HepG2 (cell line): ENCODE data around the gene CARS2. TPM values are rescaled to one million over a fixed set of nuclear protein-coding genes. Genes with fewer than 3 reads are reported as not detected.

ENCODE experiments used
- ATAC-seq: fragments of 200-7000 bp; cut with Tn5 transposase; 3 replicates; pipeline ENCODE4 v1.9.1; 2020; ENCODE audit warnings: mild to moderate bottlenecking, moderate library complexity
- BruUV-seq: library from RNA; stranded (reverse); fragments of 400-500 nt; replicated peaks from 2 replicates; lab custom pipeline; 2021; lab: Mats Ljungman, UMichigan
- CTCF ChIA-PET: fragments of 300-600 bp; formaldehyde crosslinking; extraction: SDS; loops from one replicate; lab custom pipeline; 2021; ENCODE audit warnings: low total read pairs, inconsistent platforms, low intra/inter-chr PET ratio; lab: Yijun Ruan, JAX
- POLR2A ChIA-PET: fragments of 350-600 bp; sonication (Branson Sonifier 250); formaldehyde crosslinking; loops from one replicate; lab custom pipeline; 2020; ENCODE audit warnings: antibody characterized with exemption, inconsistent platforms; lab: Yijun Ruan, JAX
- DNase-seq: peaks from one replicate; pipeline ENCODE4 v3.0.0-alpha.2; 2015; ENCODE audit warnings: low spot score
- FAIRE-seq: peaks from 3 replicates; lab custom pipeline; 2011; peaks lifted over from hg19 to GRCh38; lab: Jason Lieb, UNC
- H2AFZ ChIP-seq: one replicate; pipeline ENCODE4 v1.6.1; 2011; ENCODE audit warnings: low read length, inconsistent platforms
- H3K27ac ChIP-seq: fragments of 300-600 bp; 3 replicates; pipeline ENCODE4 v1.8.0; 2011; ENCODE audit warnings: mixed run types, mild to moderate bottlenecking, mixed read lengths, low read length, inconsistent platforms; ENCODE audit not compliant: insufficient read depth; ENCODE audit errors: extremely low read length
- H3K27me3 ChIP-seq, 2 experiments: fragments of 200-600 bp in 1 of 2; 2 replicates in 1 of 2; 3 replicates in 1 of 2; pipeline versions ENCODE4 v1.6.0 to v1.8.0; 2011; ENCODE audit warnings: low read length in 2 of 2, mild to moderate bottlenecking in 2 of 2, moderate library complexity in 2 of 2, inconsistent platforms in 1 of 2; ENCODE audit not compliant: insufficient read depth in 2 of 2, control insufficient read depth in 1 of 2
- H3K36me3 ChIP-seq, 2 experiments: fragments of 200-600 bp in 1 of 2; replicated peaks in 1 of 2; 2 replicates in 1 of 2; 3 replicates in 1 of 2; pipeline versions ENCODE4 v1.5.1 to v1.8.0; 2011; ENCODE audit warnings: low read length in 2 of 2, inconsistent platforms in 1 of 2; ENCODE audit not compliant: insufficient read depth in 2 of 2, control insufficient read depth in 1 of 2
- H3K4me1 ChIP-seq: 2 replicates; pipeline ENCODE4 v1.5.1; 2012; ENCODE audit warnings: low read length, inconsistent platforms; ENCODE audit not compliant: insufficient read depth
- H3K4me2 ChIP-seq: 2 replicates; pipeline ENCODE4 v1.6.0; 2011; ENCODE audit warnings: low read depth, low read length, inconsistent platforms
- H3K4me3 ChIP-seq, 3 experiments: fragments of 200-600 bp in 1 of 3; sonication (generic), shearing (Covaris generic) in 1 of 3; replicated peaks in 1 of 3; 2 replicates each; pipeline ENCODE4 v1.5.1; 2011 to 2016; ENCODE audit warnings: low read length in 3 of 3, inconsistent platforms in 2 of 3, low read depth in 2 of 3, mild to moderate bottlenecking in 2 of 3, control low read depth in 1 of 3, mixed read lengths in 1 of 3; ENCODE audit not compliant: insufficient read depth in 1 of 3
- H3K79me2 ChIP-seq: one replicate; pipeline ENCODE4 v1.6.1; 2011; ENCODE audit warnings: low read length, inconsistent platforms; ENCODE audit not compliant: insufficient read depth
- H3K9ac ChIP-seq: 2 replicates; pipeline ENCODE4 v1.6.0; 2011; ENCODE audit warnings: mild to moderate bottlenecking, low read depth, low read length, inconsistent platforms; ENCODE audit not compliant: insufficient read depth
- H3K9me3 ChIP-seq: 2 replicates; pipeline ENCODE4 v1.5.1; 2012; ENCODE audit warnings: mild to moderate bottlenecking, low read length
- H4K20me1 ChIP-seq: 2 replicates; pipeline ENCODE4 v1.6.0; 2011; ENCODE audit warnings: inconsistent platforms, mild to moderate bottlenecking, low read length, moderate library complexity; ENCODE audit not compliant: insufficient read depth
- AGO2 ChIP-seq: fragments of 200-400 bp; formaldehyde crosslinking; optimal IDR thresholded peaks from 2 replicates; pipeline ENCODE3; 2017; ENCODE audit warnings: mild to moderate bottlenecking, low read depth, low read length, moderate library complexity
- CEBPB ChIP-seq: IDR thresholded peaks from 2 replicates; pipeline ENCODE4 v1.6.1; 2011; ENCODE audit warnings: low read depth, low read length, improper control_type of control experiment, borderline replicate concordance
- NFYC ChIP-seq: IDR thresholded peaks from 2 replicates; pipeline ENCODE4 v1.6.1; 2016; ENCODE audit warnings: missing genetic modification reagents, missing compliant biosample characterization
- NR2F6 ChIP-seq, 2 experiments: IDR thresholded peaks; 2 replicates each; pipeline ENCODE4 v1.6.1; 2016; ENCODE audit warnings: antibody characterized with exemption in 1 of 2, mild to moderate bottlenecking in 1 of 2
- RXRB ChIP-seq: IDR thresholded peaks from 2 replicates; pipeline ENCODE4 v1.6.1; 2016; ENCODE audit warnings: borderline replicate concordance, missing genetic modification reagents, missing compliant biosample characterization
- TEAD2 ChIP-seq: sonication (generic); formaldehyde crosslinking; IDR thresholded peaks from 2 replicates; pipeline ENCODE4 v1.9.0; 2021; ENCODE audit warnings: missing genetic modification reagents
- ZNF3 ChIP-seq: IDR thresholded peaks from 2 replicates; pipeline ENCODE4 v1.7.0; 2017; ENCODE audit warnings: inconsistent platforms
- ZNF552 ChIP-seq: sonication (generic); formaldehyde crosslinking; IDR thresholded peaks from 2 replicates; pipeline ENCODE4 v1.9.0; 2022; ENCODE audit warnings: missing genetic modification reagents, mild to moderate bottlenecking, borderline replicate concordance
- WGBS: methylation state at CpG from one replicate; pipeline ENCODE4 v1.1.6; 2017; ENCODE audit warnings: low lambda C conversion rate; 5-methylcytosine and 5-hydroxymethylcytosine counted together
- in situ Hi-C: cut with HindIII; loops from 2 replicates; pipeline ENCODE4 v1.10.0; 2017; ENCODE audit warnings: low pct_unique_long_range_greater_than_20kb; ENCODE audit not compliant: extremely low pct_ligation_motif_present
- intact Hi-C: fragments of 100-400 bp; cut with micrococcal nuclease; formaldehyde crosslinking; loops from one replicate; pipeline ENCODE4 v1.10.0; 2022; ENCODE audit not compliant: unreplicated experiment
- polyA plus RNA-seq, 8 experiments: library from polyadenylated mRNA; depleted of rRNA in 3 of 8; stranded (reverse) in 7 of 8; unstranded in 1 of 8; fragments of >200 nt; fragmentation: Illumina TruSeq in 4 of 8; extraction: Trizol in 4 of 8; gene quantifications; 2 replicates each; pipeline versions ENCODE4 v1.2.1 to v1.2.3, GENCODE V29; 2011 to 2016; ENCODE audit warnings: low read depth in 4 of 8, missing spikeins in 1 of 8, mixed read lengths in 1 of 8; ENCODE audit not compliant: insufficient read depth in 1 of 8
- total RNA-seq, 5 experiments: library from RNA; depleted of rRNA; stranded (reverse); fragments of >200 nt; fragmentation: Illumina TruSeq; extraction: Trizol; gene quantifications; 2 replicates each; pipeline ENCODE4 v1.2.3, GENCODE V29; 2016; ENCODE audit warnings: low read depth in 1 of 5
- TF ChIP-seq, protein P1 (sequence below), 2 experiments: sonication (generic) in 1 of 2; formaldehyde crosslinking in 1 of 2; IDR thresholded peaks; 2 replicates each; pipeline versions ENCODE4 v1.4.0 to v1.6.1; 2016 to 2020; ENCODE audit warnings: borderline replicate concordance in 1 of 2, low read depth in 1 of 2, mild to moderate bottlenecking in 1 of 2, missing genetic modification reagents in 1 of 2
- TF ChIP-seq, protein P2 (sequence below): sonication (generic); formaldehyde crosslinking; IDR thresholded peaks from 2 replicates; pipeline ENCODE4 v1.5.0; 2020; ENCODE audit warnings: missing genetic modification reagents

CARS2 gene
- total and polyA plus RNA-seq, 2 of the 13 experiments (the other 11 are each of a cell fraction or from before 2014, with no cell fraction given), result 41.1 to 59.3 TPM

DNA sequence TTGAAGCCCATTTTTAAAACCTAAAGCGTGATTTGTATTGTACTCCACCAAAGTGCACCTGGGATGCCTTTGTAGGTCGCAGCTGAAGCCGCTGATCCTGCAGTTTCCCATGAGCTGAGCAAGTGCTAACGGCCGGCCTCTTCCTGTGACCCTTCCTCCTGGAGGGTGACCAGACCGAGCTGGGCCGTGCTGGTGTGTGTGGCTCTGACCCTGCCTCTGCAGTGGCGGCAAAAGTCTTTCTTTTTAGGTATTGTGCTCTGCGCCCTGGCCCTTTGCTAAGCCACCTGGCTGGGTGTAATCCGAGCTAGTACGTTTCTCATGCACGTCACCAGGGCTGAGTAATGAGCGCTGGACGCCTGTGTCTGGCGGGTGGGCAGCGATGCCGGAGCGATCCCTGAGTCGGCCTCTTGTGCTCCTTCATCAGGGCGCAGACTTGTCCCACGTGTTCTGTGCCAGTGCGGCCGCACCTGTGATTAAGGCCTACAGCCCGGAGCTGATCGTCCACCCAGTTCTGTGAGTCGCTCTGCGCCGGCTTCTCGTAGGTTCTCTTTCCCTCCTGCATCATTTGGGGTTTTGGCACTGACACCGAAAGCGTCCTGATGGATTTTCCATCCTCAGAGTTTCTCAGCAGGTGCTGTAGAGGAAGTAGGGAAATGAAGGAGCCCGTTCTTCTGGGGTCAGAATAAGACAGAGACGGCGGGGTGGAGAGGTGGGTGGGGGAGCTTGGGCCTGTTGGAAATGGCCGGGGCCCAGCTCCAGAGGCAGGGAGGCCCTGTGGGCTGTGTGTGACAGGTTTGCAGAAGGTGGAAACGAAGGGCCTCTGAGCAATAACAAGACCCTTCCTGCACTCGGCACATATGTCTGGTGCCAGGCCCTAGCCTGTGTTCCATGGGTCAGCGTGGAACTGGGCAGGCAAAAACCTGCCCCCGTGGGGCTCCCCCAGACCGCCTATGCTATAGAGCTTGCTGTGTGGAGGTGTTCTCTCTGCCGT, 80.9 kb downstream of the CARS2 start:
- POLR2A ChIA-PET, result interaction anchor here (1.0 kb wide), 1 partner anchor 10 kb away, joined by 3 read pairs; the partner anchor contains the start of gene NAXD
- no TSS peak for BruUV-seq
- peaks cover 30% of the 10 kb centered on the region for H4K20me1 ChIP-seq

DNA sequence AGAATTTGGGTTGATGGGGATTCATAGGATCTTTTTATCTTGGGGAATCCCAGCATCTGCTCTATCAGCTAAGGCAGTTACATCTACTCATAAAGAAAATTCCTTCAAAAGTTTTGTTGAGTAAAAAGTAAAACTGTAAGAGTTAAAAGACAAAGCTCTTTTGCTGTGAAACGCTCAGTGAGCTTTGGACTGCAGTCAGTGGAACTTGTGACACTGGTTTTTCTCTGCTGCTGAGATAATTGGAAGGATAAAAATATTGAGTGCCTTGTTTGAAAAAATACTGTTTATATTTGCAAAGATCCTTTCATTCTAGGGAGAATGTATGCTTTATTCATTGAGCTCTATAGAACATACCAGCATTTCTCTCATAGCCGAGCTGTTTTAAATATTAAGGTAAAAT, 85.3 kb downstream of the CARS2 start:
- Histone ChIP-seq H3K36me3 (peaks cover 10 to 31% of the 10 kb centered on the region in 2 experiments; a peak in 4 of 5 replicates), H3K4me3 (no peak overlapping the region), H4K20me1 (peaks cover 44% of the 10 kb centered on the region), H3K79me2 (peaks cover 91% of the 10 kb centered on the region), H3K4me1 (peaks cover 52% of the 10 kb centered on the region), H3K27me3 (no peaks in the 10 kb centered on the region), H3K4me2 (peak overlapping the region; percentile 4; the same call in 1 of the 2 replicates), H3K9ac (no peak overlapping the region), H2AFZ (no peak overlapping the region), H3K9me3 (no peaks in the 10 kb centered on the region), H3K27ac (no peak overlapping the region)
- FAIRE-seq, result no peak
- BruUV-seq, result no TSS peak
- DNase-seq, result no peak
- ChIA-PET CTCF (no interaction called here), POLR2A (interaction anchor here (0.7 to 1.9 kb wide), 2 partner anchors 95 to 1423 kb away, joined by 3 to 6 read pairs; no protein-coding TSS in a partner anchor)
- 39% methylated on average over 2 of the region's 2 CpGs for WGBS
- in situ Hi-C loops (no loop called here), intact Hi-C loops (no loop called here)
- no peak for ATAC-seq
- TF ChIP-seq RXRB (CRISPR knock-in tag) (no peak), CEBPB (no peak), ZNF3 (CRISPR knock-in tag) (peak; percentile 55; the same call in 1 of the 2 replicates), ZNF552 (CRISPR knock-in tag) (no peak), NFYC (CRISPR knock-in tag) (no peak)
- TF ChIP-seq, protein P1, sequence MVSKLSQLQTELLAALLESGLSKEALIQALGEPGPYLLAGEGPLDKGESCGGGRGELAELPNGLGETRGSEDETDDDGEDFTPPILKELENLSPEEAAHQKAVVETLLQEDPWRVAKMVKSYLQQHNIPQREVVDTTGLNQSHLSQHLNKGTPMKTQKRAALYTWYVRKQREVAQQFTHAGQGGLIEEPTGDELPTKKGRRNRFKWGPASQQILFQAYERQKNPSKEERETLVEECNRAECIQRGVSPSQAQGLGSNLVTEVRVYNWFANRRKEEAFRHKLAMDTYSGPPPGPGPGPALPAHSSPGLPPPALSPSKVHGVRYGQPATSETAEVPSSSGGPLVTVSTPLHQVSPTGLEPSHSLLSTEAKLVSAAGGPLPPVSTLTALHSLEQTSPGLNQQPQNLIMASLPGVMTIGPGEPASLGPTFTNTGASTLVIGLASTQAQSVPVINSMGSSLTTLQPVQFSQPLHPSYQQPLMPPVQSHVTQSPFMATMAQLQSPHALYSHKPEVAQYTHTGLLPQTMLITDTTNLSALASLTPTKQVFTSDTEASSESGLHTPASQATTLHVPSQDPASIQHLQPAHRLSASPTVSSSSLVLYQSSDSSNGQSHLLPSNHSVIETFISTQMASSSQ (IDR thresholded peaks at IDR 0.05; ENCODE audit: low read depth), result no peak
- TF ChIP-seq, protein P1 (CRISPR knock-in tag; IDR thresholded peaks at IDR 0.05; ENCODE audit: borderline replicate concordance), result no peak

More for the DNA sequence above, 80.9 kb downstream of the CARS2 start:
- Histone ChIP-seq H3K9ac (no peak overlapping the region), H3K4me1 (peaks cover 25% of the 10 kb centered on the region), H3K27ac (no peak overlapping the region), H3K4me2 (no peak overlapping the region), H3K36me3 (peaks cover 16 to 64% of the 10 kb centered on the region in 2 experiments; a peak in 4 of 5 replicates), H3K27me3 (no peaks in the 10 kb centered on the region), H3K4me3 (no peak overlapping the region), H2AFZ (no peak overlapping the region), H3K9me3 (no peaks in the 10 kb centered on the region), H3K79me2 (peaks cover 86% of the 10 kb centered on the region)
- ATAC-seq (no peak), DNase-seq (no peak), FAIRE-seq (no peak)
- in situ Hi-C loops (no loop called here), intact Hi-C loops (no loop called here)
- TF ChIP-seq, protein P2, sequence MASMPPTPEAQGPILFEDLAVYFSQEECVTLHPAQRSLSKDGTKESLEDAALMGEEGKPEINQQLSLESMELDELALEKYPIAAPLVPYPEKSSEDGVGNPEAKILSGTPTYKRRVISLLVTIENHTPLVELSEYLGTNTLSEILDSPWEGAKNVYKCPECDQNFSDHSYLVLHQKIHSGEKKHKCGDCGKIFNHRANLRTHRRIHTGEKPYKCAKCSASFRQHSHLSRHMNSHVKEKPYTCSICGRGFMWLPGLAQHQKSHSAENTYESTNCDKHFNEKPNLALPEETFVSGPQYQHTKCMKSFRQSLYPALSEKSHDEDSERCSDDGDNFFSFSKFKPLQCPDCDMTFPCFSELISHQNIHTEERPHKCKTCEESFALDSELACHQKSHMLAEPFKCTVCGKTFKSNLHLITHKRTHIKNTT (CRISPR knock-in tag), result no peak
- no peak for TF ChIP-seq TEAD2 (CRISPR knock-in tag)
- no peak for TF ChIP-seq NR2F6 (IDR thresholded peaks at IDR 0.05)
- TF ChIP-seq NR2F6 (CRISPR knock-in tag; IDR thresholded peaks at IDR 0.05), result no peak
- TF ChIP-seq AGO2, result peak; percentile 16
- whole genome bisulfite sequencing, result 96% methylated on average over 32 of the region's 41 CpGs
- CTCF ChIA-PET, result no interaction called here
